Measurements from ENCODE around the gene ACAP3.

Gene ACAP3

DNA sequence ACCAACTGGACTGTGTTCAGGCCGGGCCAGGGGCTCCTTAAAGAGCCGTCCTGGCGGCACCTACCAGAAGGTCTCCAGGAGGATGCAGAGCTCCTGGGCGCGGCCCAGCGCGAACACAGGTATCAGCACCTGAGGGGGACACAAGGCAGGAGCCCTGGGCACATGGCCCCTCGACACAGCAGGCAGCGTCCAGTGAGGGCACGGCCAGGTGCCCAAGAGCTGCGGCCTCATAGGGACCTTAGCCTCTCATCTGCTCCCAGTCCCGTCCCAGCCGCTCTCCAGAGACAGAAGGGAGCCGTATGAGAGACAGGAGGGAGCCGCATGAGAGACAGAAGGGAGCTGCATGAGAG lies 6.5 kb upstream of the ACAP3 start:
- TF ChIP-seq, protein P1, sequence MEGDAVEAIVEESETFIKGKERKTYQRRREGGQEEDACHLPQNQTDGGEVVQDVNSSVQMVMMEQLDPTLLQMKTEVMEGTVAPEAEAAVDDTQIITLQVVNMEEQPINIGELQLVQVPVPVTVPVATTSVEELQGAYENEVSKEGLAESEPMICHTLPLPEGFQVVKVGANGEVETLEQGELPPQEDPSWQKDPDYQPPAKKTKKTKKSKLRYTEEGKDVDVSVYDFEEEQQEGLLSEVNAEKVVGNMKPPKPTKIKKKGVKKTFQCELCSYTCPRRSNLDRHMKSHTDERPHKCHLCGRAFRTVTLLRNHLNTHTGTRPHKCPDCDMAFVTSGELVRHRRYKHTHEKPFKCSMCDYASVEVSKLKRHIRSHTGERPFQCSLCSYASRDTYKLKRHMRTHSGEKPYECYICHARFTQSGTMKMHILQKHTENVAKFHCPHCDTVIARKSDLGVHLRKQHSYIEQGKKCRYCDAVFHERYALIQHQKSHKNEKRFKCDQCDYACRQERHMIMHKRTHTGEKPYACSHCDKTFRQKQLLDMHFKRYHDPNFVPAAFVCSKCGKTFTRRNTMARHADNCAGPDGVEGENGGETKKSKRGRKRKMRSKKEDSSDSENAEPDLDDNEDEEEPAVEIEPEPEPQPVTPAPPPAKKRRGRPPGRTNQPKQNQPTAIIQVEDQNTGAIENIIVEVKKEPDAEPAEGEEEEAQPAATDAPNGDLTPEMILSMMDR (conservative IDR thresholded peaks at IDR 0.05; ENCODE audit: control insufficient read depth, insufficient read depth, low read depth, low read length), result no peak
- DNase-seq (ENCODE audit: low read depth), result no peak
- H3K4me3 ChIP-seq (ENCODE audit: control insufficient read depth, low read depth, low read length), result no peak overlapping the region

DNA sequence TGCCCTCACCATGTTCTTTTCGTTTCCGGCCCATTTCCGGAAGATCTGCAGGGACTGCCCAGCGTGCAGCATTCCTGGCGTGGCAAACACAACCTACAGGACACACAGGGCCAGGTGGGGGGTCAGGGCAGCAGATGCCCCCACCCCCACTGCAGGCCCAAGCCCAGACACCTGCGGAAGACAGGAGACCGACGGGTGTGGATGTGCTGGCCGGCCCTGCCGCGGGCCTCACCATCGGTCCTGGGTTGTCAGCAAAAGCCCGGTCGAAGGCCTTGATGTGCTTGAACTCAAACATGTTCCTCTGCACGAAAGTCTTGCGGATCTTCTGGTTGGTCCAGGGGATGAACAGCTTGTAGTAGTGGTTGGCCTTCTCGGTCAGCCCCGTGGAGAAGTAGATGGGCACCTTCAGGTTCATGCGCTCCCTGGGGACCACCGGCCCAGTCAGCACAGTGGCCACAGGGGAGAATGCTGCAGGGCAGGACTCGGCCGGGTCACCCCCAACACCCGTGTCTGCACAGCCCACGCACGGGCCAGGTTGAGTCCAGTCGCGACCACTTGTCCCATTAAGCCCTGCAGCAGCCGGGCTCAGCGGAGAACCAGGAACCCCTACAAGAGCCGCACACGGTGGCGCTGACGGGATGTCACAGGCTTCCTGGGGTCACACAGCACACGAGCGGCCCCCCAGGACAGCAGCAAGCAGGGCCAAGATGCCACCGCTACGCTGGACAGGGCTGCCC lies 5.9 kb upstream of the ACAP3 start:
- DNase-seq (ENCODE audit: low read depth), result no peak
- H3K4me3 ChIP-seq (ENCODE audit: control insufficient read depth, low read depth, low read length), result no peak overlapping the region
- TF ChIP-seq, protein P1 (conservative IDR thresholded peaks at IDR 0.05; ENCODE audit: control insufficient read depth, insufficient read depth, low read depth, low read length), result no peak

DNA sequence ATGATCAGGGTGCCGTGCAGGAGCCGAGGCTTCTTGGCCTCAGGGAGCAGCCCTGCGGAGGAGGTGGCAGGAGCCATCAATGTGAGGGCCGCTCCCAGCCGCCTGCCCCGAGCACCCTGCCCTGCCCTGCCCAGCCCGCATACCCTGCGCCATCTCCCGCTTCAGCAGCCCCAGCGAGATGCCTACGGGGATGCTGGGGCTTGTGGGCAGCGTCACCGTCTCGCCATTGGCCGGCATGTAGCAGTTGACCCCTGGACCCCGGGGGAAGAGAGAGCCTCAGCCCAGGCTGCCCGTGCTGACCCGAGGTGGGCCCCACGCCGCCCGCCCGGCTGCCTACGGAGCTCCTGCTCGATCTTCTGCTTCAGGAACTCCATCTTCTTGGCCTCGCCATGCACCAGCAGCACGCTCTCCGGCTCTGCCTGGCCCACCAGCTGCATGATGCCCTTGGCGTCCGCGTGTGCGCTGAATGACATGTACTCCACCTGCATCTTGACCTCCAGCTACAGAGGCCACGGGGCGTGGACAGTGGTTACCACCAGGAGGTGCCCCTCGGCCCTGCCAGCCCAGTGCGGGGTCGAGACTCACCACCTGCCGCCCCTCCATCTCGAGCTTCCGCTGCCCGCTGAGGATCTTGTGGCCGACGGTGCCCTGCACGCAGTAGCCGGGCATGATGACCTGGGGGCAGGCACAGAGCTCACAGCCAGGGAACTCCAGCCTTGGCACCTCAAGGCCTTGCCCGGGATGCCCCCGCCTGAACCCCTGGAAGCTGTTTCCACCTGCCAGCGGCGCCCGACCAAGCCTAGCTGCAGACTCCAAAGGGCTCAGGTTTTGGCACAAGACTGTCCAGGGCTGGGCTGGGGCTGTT lies 5.0 kb upstream of the ACAP3 start:
- TF ChIP-seq, protein P1 (conservative IDR thresholded peaks at IDR 0.05; ENCODE audit: control insufficient read depth, insufficient read depth, low read depth, low read length), result no peak
- no peak overlapping the region for H3K4me3 ChIP-seq (ENCODE audit: control insufficient read depth, low read depth, low read length)
- DNase-seq (ENCODE audit: low read depth), result no peak

DNA sequence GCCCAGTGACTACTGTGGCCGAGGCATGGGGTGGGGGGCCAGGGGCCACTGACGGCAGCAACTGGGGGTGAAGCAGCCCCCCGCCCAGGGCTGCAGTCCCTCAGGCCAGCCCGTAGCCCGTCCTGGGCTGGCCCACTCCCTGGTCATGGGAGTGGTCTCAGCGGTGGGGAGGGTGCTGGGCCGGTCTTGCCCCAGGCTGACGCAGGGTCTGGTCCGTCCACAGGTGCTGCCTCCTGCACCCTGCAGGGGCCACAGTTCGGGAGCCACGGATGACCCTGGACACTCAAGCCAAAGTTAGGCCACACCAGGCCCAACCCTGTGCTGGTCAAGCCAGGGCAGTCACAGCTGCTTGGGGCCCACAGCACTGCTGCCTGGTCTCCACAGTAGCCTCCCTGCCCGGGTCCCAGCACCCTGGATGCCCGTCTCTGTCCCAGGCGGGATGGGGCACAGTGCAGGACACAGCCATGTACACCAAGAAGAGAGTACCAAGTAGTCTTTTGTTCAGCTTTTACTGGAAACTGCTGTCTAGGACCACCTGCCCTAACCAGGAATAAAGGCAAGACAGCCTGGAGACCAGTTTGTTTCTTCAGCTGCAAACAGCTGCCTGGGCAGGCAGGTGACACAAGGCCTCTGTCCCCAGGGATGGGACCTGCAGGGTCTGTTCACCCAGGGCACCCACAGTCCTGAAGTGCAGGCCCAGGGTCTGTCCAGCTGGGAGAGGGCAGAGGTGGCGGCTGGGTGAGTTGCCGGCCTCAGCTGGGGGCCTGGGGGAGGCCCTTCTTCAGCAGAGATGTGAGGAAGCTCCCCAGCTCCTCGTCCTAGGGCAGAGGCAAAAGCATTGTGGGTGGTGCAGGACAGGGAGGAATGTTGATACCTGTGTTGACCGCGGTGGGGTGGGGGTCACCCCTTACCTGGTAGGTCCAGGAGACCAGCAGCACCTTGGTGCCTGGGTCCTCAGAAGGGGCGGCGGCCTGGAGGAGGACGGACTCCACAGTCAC lies 3.7 kb upstream of the ACAP3 start:
- no peak overlapping the region for H3K4me3 ChIP-seq (ENCODE audit: control insufficient read depth, low read depth, low read length)
- TF ChIP-seq, protein P1 (conservative IDR thresholded peaks at IDR 0.05; ENCODE audit: control insufficient read depth, insufficient read depth, low read depth, low read length), result no peak
- no peak for DNase-seq (ENCODE audit: low read depth)

DNA sequence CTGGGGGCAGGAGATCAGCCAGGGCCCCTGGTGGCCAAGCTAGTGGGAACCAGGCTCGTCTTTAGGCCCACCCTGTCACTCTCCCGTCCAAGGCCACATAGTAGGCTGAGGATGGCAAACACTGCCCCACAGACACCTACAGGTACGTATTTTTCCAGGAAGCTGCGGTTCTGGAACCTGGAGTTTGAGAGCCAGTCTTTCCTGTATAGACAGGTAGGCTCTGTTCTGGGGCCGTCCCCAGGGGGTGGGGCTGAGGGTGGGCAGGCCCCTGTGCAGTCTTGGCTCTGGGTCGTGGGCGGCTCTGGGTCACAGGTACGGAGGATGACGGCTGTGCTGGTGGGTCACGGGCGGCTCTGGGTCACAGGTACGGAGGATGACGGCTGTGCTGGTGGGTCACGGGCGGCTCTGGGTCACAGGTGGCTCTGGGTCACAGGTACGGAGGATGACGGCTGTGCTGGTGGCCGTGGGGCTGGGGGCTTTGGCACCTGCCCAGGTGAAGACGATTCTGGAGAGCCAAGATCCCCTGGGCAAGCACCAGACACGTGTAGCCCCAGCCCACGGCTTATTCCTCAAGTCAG lies 2.8 kb upstream of the ACAP3 start:
- H3K4me3 ChIP-seq (ENCODE audit: control insufficient read depth, low read depth, low read length), result no peak overlapping the region
- TF ChIP-seq, protein P1 (conservative IDR thresholded peaks at IDR 0.05; ENCODE audit: control insufficient read depth, insufficient read depth, low read depth, low read length), result no peak
- DNase-seq (ENCODE audit: low read depth), result no peak

DNA sequence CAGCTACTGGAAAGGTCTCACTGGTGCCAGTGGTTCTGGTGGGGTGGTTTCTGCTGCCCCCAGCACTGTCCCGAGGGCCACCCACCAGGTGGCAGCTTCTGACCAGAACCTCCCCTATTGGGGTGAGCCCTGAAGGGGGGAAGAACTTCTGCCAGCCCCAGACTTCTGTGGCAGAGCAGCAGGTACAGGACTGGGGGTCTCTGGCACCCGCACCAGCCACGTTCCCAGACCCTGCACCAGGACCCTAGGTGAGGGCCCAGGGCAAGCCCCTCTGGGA lies 2.3 kb upstream of the ACAP3 start:
- no peak for DNase-seq (ENCODE audit: low read depth)
- TF ChIP-seq, protein P1 (conservative IDR thresholded peaks at IDR 0.05; ENCODE audit: control insufficient read depth, insufficient read depth, low read depth, low read length), result no peak

More for the DNA sequence above, 2.3 kb upstream of the ACAP3 start:
- no peak overlapping the region for H3K4me3 ChIP-seq (ENCODE audit: control insufficient read depth, low read depth, low read length)
